Stimulated activated CD8-positive, alpha-beta memory T cell treated with anti-CD3 and anti-CD28 coated beads, Interleukin-15, amount 100 ng/mL, for 4 hours (primary cell): ENCODE results near the gene MYL2.

Experiments used
- DNase-seq, 2 donors: peaks; one replicate each; pipeline ENCODE4 v3.0.0-alpha.2; 2020; ENCODE audit warnings: low read depth in 2 of 2

Gene MYL2

DNA sequence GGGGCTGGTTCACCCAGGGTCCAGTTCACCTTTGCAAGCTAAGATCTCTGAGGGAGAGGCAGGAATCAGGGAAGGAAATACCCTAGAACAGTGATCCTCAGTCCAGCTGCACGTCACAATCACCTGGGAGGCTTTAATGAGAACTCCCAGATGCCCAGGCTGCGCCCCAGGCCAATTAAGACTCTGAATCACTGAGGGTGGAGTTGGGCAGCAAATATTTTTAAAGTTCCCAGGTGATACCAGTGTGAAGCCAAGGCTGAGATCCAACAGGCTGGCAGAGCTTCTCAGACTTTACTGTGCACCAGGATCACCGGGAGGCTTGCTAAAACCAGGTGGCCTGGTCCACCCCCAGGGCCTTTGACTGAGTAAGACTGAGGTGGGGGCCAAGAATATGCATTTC is 23.8 kb downstream of the MYL2 start:
- no peak for DNase-seq

DNA sequence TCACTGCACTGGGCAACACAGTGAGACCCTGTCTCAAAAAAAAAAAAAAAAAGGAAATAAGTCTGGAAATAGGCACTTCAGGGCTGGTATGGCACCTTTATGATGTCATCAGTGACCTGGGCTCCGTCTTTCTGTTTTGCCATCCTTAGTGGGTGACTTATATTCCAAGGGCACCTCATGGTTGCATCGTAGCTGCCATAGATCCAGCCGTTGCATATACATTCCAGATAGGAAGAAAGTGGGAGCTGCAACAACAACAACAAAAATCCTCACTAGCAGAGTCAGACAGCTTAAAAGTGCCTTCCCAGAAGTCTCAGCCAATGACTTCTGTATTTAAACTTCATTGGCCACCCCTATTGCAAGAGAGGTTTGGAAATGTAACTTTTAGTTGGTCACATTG is 26.4 kb downstream of the MYL2 start:
- DNase-seq = no peak

DNA sequence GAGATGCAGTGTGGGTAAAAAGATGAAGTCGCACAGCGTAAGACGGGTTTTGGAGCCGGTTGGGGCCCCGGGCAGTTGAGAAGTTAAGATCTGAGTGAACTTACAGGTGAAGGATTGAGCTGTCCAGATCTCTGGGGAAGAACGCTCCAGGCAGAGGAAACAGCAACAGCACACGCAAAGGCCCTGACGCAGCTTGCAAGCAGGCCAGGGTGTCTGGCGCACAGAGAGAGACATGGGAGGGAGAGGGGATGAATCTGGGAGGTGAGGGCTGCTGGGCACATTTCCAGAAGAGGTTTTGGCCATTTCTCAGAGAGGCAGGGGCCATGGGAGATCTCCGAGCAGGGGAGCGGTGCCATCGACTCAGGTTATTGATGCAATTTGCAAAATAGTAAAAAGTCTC is 31.0 kb downstream of the MYL2 start:
- no peak for DNase-seq

DNA sequence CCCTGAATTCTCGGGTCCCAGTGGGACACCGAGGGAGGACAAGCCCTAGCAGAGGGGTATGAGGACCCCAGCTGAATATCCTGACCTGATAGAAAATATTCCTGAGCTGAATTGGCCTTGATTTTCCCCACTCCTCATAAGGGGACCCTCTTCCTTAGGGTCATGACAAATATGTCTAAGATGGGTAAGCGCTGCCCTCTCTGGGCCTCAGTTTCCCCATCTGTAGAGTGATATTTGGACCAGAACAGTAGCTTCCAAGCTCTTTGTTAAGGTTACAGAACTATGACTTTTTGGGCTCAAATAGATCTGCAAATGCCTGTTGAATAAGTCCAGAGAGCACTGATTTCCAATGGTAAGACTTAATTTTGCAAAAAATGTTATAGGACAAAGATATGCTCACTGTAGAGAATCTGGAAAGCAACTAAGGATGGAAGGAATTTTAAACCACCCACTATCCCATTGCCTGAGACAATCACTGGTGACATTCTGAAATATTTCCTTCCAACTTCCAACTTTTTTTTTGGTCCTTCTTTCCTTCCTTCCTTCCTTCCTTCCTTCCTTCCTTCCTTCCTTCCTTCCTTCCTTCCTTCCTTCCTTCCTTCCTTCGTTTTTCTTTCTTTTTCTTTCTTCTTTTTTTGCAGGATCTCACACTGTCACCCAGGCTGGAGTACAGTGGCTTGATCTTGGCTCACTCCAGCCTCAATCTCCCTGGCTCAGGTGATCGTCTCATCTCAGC is 32.0 kb downstream of the MYL2 start:
- DNase-seq = no peak

DNA sequence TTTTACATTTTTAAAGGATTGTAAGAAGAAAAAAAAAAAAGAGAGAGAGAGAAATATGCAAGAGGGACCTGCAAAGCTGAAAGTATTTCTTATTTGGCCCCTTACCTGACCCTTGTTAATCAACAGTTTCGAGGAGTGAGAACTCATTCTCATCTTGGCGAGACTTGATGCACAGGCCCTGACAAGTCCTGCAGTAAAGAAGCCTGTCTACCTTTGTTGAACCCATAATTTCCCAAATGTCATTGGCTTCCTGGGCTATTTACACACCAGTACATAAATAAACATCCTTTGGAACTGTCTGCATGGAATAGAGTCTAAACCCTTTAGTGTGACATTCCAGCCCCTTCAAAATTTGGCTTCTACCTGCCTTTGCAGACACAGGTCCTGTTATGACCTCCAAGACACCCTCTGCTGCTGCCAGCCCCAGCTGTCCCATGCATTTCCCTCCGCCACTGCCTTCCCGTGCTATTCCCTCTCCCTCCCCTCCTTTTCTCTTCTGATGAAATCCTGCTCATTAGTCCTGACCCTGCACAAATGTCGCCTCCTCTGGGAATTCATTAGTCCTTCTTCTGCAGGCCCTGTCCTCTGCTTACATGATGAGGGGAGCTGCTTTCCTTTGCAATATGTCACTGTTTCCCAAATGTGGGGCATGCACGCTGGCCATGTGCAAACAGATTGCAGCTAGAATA is 35.1 kb downstream of the MYL2 start:
- DNase-seq = no peak

DNA sequence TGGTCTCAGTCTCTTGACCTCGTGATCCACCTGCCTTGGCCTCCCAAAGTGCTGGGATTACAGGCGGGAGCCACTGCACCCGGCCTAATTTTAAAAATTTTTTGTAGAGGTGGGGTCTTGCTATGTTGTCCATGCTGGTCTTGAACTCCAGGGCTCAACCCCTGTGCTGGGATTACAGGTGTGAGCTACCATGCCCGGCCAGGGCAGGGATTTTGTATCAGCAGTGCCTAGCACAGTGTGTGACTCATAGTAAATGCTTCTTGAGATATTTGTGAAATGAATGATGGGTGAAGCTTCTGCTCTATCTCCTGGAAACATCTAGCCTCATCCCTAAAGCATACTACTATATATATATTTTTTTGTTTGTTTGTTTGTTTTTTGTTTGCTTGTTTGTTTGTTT is 37.1 kb downstream of the MYL2 start:
- no peak for DNase-seq

DNA sequence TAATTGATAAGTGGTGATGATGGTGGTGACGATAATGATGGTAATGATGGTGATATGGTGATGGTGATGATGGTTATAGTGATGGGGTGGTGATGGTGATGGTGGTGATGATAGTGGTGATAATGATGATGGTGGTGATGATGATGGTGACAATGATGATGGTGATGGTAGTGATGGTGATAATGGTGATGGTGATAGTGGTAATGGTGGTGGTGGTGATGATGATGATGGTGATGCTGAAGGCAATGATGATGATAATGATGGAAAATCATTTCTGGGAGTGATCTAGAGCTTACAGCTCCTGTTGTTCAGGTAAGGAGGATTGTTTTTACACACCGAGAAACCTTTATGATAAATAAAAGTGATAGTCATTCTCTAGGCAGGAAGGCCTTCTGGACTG is 39.7 kb downstream of the MYL2 start:
- no peak for DNase-seq

DNA sequence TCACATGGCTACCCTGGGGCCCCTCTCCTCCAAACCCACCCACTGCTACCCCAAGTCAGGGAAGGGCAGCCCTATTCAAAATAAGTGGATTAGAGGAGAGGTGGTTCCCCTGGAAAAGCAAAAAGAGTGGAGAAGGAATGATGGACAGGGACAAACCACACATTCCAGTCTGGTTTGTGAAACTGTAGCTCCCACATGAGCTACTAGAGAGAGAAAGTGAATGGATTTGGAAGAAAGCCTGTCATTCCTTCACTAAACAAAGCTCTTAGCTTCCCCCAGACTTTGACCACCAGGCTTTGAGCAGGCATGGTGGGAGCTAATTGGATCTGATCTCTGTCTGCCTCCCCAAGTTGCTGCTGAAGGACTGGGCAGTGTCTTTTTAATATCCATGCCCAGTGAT is 45.6 kb downstream of the MYL2 start:
- DNase-seq = no peak

DNA sequence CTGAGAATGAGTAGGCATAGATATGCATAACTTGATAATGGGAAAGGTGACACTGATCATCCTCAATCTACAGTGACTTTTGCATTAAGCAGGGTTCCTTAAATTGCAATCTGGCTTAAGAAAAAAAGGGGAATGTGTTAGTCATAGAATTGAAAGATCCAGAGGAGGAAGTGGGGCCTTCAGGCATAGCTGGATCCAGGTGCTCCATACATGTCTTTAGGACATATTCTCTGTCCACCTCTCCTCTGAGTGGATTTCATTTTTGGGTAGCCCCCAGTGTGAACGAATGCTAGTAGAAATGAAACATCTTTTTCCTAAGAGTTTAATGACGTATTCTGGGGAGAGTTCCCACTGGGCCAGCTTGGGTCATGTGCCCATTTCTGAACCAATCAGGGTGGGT is 46.0 kb downstream of the MYL2 start:
- DNase-seq = no peak

DNA sequence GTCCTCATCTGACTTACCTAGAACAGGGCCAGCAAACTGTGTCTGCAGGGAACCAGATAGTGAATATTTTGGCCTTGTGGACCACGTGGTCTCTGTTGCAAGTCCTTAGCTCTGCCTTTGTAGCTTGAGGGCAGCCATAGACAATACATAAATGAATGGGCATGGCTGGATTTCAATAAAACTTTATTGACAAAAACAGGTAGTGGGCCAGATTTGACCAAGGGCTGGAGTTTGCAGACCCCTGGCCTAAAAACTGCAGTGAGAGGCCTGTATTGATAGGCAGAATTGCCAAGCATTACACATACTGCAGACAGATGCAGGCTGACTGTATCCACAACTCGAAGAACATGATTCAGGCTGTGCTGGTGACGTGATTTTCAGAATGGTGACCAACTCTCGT is 48.3 kb downstream of the MYL2 start:
- no peak for DNase-seq

DNA sequence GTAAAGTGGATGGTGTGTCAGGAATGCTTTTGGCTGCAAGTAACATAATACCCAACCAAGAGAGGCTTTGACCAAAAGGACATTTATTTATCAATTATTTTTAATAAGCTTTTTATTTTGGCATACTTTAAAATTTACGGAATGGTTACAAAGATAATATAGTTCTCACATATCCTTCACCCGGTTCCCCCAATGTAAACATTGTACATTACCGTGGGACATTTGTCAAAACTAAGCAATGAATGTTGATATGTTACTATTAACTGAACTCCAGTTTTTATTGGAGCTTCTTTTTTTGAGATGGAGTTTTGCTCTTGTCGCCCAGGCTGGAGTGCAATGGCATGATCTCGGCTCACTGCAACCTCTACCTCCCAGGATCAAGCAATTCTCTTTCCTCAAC is 50.6 kb downstream of the MYL2 start:
- DNase-seq = no peak

DNA sequence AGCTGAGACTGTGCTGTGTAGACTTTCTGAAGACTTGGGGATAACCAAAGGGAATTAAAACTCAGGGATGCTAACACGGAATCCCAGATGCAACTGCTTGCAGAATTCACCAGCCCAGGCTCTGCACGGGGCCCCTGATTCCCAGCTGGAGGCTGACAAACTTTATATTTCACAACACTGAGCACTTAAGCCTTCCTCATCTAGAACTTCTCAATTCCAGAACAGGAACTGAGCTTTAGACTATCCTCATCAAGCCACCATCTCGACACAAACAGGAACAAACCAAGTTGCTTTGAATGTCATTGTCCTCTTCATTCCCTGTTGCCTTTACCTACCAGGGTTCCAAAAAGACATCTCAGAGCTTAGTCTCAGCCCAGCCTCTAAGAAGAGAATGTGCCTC is 51.4 kb downstream of the MYL2 start:
- no peak for DNase-seq

DNA sequence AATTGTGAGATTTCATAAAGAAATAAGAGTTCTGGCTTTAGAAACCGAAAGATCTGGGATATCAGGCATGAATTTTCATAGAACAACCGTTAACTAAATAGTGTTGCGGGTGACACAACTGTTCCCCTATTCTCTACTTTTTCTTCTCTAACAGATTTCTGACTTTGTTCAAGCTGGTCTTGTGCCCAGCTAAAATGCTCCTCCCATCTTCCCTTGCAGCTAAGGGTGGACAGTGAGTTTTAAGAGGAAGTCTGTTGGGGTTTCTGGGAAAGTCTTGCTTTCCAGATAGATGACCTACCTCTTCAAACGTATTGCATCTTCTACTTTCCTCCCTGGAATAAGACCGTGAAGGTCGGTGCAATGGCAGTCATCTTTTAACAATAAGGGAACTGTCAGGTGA is 54.9 kb downstream of the MYL2 start:
- no peak for DNase-seq

DNA sequence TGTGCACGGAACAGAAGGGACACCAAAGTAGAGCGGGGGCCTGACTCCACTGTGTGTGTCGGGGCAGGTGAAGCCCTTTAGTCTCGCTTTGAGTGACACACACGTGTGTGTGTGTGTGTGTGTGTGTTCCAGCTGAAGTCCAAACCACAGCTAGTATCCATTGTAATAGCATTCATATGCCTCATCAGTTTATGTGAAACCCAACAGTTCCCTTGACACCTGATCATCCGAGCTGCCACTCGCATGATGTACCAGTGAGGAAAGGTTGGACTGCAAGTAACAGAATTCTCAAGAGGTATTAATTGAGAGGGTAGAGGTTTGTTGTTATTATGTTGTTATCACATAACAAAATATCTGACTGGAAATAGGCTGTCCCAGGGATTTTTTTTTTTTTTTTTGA is 57.2 kb downstream of the MYL2 start:
- no peak for DNase-seq

DNA sequence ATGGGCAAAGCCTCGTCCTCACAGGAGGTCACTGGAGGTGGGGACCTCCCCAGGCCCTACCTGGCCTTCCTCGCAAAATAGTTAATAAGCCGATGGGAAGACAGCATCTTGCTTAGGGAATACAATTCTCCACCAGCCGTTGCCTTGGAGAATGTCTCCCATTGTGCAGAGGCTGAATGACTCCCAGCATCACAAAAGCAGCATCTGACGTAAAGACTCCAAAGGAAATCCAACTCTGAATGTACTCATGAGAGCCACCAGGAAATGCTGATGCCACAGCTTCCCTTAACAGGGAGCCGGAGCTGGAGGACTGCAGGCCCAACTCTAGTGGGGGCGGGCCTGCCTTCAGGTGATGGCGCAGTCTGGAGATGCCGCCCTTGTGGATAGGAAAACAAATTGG is 58.0 kb downstream of the MYL2 start:
- no peak for DNase-seq

DNA sequence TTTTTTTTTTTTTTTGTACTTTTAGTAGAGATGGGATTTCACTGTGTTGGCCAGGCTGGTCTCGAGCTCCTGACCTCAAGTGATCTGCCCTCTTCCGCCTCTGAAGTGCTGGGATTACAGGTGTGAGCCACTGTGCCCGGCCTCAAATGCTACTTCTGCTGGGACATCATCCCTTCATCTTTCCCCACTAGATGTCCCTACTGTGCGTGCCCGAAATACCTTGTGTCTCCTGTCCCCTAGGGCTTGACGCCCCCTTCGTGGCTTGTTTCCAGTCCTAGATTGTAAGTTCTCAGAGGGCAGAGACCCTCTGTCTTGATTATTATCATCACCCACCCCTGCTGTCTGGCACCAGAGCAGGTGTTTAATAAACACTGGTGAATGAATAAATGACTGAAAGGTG is 58.6 kb downstream of the MYL2 start:
- DNase-seq = no peak
